ENCODE results near the gene ZNF366. TPM values are rescaled to one million over a fixed set of nuclear protein-coding genes. Genes with fewer than 3 reads are reported as not detected.

The ZNF366 gene
- total RNA-seq, 4 donors from 2014 or later, result 0.38 to 3.8 (median 2.1) TPM

DNA sequence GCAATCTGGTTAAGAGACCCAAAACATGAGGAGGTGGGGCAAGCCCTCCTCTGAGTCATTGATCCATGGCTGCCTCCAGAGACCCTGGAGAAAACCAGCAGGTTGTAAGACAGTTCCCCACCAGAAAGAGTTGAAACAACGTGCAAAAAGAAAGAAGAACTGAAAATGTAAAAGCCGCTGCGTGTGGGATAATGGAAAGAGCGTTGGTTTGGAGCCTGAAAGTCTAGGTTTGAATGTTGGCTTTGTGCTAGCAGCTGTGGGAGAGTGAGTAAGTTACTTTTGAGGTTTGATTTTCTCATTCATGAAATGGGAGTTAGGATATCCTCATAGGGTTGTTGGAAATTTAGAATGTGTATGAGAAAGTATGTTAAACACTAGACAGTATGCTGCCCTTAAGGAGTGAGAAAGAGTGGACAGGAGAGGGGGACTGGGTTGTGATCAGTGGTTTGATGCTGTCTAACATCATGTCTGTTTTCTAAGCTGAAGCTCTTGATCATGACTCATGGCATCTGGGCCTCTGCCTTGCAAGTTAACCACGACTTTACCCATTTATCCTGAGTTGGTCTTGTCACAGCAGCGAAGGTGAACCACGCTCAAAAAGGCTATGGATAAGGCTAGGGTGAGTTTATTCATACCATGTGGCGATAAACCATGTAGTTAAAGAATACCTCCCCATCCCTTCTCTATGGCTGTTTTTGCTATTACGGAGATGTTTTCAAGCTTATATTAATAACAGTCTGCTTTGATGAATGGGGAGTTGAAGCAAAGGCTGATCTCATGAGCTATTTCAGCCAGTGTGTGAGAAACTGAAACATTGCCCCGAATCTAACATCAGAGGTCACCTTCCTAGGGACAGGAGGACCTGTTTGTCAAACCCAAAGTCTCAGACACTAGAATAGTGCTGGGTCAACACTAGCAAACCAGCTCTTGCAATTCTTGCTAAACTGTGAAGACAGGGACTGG lies 41.3 kb downstream of the ZNF366 start:
- WGBS, result 79% methylated on average over 10 of the region's 10 CpGs
- no peak overlapping the region for H3K27ac ChIP-seq

DNA sequence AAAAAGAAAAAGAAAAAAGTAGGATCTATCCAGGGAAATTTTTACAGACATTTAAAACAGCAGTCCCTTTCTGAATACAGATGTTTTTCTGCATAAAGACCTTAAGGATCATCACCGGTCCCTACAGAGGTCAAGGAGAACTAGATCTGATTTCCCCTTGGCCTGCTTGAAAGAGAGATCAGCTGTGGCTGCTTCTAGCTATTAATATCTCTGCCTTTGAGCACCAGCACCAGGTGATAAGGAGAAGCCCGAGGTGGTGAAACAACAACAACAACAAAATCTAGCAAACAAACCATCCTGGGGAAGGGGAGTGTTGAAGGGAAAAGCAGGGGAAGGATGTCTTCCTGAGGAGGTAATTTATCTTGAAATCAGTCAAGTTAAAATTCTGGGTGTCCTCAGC lies 42.1 kb downstream of the ZNF366 start:
- H3K27ac ChIP-seq, result no peak overlapping the region
- TF ChIP-seq POLR2AphosphoS5 (IDR thresholded peaks at IDR 0.05) (no peak), POLR2A (IDR thresholded peaks at IDR 0.05) (no peak), EP300 (IDR thresholded peaks at IDR 0.05) (no peak)
- TF ChIP-seq, protein P1, sequence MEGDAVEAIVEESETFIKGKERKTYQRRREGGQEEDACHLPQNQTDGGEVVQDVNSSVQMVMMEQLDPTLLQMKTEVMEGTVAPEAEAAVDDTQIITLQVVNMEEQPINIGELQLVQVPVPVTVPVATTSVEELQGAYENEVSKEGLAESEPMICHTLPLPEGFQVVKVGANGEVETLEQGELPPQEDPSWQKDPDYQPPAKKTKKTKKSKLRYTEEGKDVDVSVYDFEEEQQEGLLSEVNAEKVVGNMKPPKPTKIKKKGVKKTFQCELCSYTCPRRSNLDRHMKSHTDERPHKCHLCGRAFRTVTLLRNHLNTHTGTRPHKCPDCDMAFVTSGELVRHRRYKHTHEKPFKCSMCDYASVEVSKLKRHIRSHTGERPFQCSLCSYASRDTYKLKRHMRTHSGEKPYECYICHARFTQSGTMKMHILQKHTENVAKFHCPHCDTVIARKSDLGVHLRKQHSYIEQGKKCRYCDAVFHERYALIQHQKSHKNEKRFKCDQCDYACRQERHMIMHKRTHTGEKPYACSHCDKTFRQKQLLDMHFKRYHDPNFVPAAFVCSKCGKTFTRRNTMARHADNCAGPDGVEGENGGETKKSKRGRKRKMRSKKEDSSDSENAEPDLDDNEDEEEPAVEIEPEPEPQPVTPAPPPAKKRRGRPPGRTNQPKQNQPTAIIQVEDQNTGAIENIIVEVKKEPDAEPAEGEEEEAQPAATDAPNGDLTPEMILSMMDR (IDR thresholded peaks at IDR 0.05), result no peak

More for the DNA sequence above, 41.3 kb downstream of the ZNF366 start:
- Histone ChIP-seq H3K27me3 (no peaks in the 10 kb centered on the region), H3K4me1 (peaks cover 37% of the 10 kb centered on the region), H3K9me3 (no peaks in the 10 kb centered on the region), H3K36me3 (no peaks in the 10 kb centered on the region), H3K4me3 (no peak overlapping the region)
- TF ChIP-seq POLR2AphosphoS5 (IDR thresholded peaks at IDR 0.05) (no peak), POLR2A (IDR thresholded peaks at IDR 0.05) (no peak), EP300 (IDR thresholded peaks at IDR 0.05) (no peak)
- TF ChIP-seq, protein P1 (IDR thresholded peaks at IDR 0.05), result no peak
- no peak for DNase-seq (ENCODE audit: low spot score in 2 of 2)

DNA sequence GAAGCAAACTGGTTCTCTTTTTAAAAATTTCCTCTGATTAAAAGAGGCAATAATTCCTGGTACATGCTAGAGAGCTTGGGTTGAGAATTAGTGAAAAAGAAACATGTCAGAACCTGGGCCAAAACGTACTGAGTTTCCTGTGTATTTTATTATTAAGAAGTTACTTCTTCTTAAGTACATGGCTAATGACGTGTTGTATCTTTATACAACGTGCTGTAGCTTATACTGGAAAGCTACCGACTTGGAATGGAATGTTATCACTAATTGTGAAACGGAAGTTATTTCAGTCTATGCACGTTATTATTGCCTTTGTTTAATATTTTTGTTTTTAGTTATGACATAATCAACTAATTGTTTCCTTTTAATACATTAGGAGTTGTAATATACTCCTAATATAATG lies 43.1 kb downstream of the ZNF366 start:
- Histone ChIP-seq H3K4me1 (peaks cover 37% of the 10 kb centered on the region), H3K36me3 (no peaks in the 10 kb centered on the region), H3K9me3 (no peaks in the 10 kb centered on the region), H3K27ac (peak overlapping the region; percentile 65), H3K27me3 (no peaks in the 10 kb centered on the region), H3K4me3 (no peak overlapping the region)
- DNase-seq (ENCODE audit: low spot score in 2 of 2), result no peak
- TF ChIP-seq EP300 (IDR thresholded peaks at IDR 0.05), result no peak
- TF ChIP-seq, protein P1 (IDR thresholded peaks at IDR 0.05), result no peak
- no peak for TF ChIP-seq POLR2AphosphoS5 (IDR thresholded peaks at IDR 0.05)
- TF ChIP-seq POLR2A (IDR thresholded peaks at IDR 0.05), result no peak
- 53% methylated on average over 6 of the region's 6 CpGs for WGBS

More for the DNA sequence above, 42.1 kb downstream of the ZNF366 start:
- H3K36me3 ChIP-seq, result no peaks in the 10 kb centered on the region
- DNase-seq (ENCODE audit: low spot score in 2 of 2), result no peak
- H3K27me3 ChIP-seq, result no peaks in the 10 kb centered on the region
- H3K4me1 ChIP-seq, result peaks cover 37% of the 10 kb centered on the region
- no peak overlapping the region for H3K4me3 ChIP-seq
- no peaks in the 10 kb centered on the region for H3K9me3 ChIP-seq
- WGBS, result 62% methylated on average over 2 of the region's 2 CpGs

DNA sequence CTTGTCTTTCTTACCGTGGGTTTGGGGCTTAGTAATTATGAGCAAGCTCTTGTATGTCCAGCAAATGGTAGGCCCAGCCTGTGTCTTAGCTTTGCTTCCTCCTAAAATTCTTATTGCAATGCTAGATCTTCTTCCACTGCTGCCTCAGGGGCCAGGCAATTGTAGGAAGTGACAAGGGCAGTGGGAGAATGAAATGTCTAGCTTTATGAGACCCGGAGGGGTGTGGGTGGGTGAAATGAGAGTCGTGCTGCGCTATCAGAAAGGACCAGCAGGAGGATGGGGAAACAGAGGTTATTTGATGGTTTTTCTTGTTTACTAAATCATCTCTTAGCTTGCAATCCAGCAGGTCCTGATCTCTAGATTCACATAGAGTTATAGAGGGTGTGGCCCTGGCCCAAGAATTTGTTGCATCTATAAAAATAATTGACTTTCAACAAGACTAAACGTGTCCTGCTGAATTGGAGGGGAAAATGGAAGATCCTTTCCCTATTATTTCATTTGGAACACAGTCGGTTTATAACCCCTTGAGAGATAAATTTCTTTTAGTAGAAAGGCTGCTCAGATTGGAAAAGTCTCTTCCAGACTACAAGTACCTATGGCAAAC lies 43.7 kb downstream of the ZNF366 start:
- H3K4me3 ChIP-seq, result no peak overlapping the region
- H3K27me3 ChIP-seq, result no peaks in the 10 kb centered on the region
- no peaks in the 10 kb centered on the region for H3K36me3 ChIP-seq
- no peak for DNase-seq (ENCODE audit: low spot score in 2 of 2)
- TF ChIP-seq POLR2A (IDR thresholded peaks at IDR 0.05), result no peak
- no peak for TF ChIP-seq EP300 (IDR thresholded peaks at IDR 0.05)
- TF ChIP-seq, protein P1 (IDR thresholded peaks at IDR 0.05), result no peak
- H3K9me3 ChIP-seq, result no peaks in the 10 kb centered on the region
- peak overlapping the region; percentile 65 for H3K27ac ChIP-seq
- H3K4me1 ChIP-seq, result peaks cover 33% of the 10 kb centered on the region
- 35% methylated on average over 6 of the region's 6 CpGs for WGBS

DNA sequence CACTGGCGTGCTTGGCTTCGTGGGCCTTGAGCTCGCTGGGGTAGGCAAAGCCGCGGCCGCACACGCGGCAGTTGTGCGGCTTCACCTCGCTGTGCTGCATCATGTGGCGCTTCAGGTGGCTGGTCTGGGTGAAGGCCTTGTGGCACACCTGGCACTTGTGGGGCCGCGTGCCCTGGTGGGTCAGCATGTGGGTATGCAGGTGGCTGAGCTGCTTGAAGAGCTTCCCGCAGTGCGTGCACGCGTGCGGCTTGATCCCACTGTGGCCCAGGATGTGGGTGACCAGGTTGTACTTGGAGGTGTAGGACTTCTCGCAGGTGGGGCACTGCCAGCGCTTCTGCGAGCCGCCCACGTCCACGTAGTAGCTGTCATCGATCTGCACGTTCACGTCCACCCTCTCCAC lies 46.8 kb downstream of the ZNF366 start:
- no peaks in the 10 kb centered on the region for H3K27me3 ChIP-seq
- TF ChIP-seq EP300 (IDR thresholded peaks at IDR 0.05), result no peak
- TF ChIP-seq POLR2A (IDR thresholded peaks at IDR 0.05), result no peak
- TF ChIP-seq, protein P1 (IDR thresholded peaks at IDR 0.05), result no peak
- no peak for TF ChIP-seq POLR2AphosphoS5 (IDR thresholded peaks at IDR 0.05)
- no peak overlapping the region for H3K27ac ChIP-seq
- no peak overlapping the region for H3K4me3 ChIP-seq
- DNase-seq (ENCODE audit: low spot score in 2 of 2), result no peak
- peaks cover 22% of the 10 kb centered on the region for H3K4me1 ChIP-seq
- 97% methylated on average over 22 of the region's 27 CpGs for WGBS
- no peaks in the 10 kb centered on the region for H3K36me3 ChIP-seq
- H3K9me3 ChIP-seq, result no peaks in the 10 kb centered on the region

Data from suprapubic skin (tissue), 4 donors.